ENCODE measurements around the gene LCN10. TPM values are rescaled to one million over a fixed set of nuclear protein-coding genes. Genes with fewer than 3 reads are reported as not detected.

Gene LCN10
- total RNA-seq, 1 experiment from 2014 or later: not detected

DNA sequence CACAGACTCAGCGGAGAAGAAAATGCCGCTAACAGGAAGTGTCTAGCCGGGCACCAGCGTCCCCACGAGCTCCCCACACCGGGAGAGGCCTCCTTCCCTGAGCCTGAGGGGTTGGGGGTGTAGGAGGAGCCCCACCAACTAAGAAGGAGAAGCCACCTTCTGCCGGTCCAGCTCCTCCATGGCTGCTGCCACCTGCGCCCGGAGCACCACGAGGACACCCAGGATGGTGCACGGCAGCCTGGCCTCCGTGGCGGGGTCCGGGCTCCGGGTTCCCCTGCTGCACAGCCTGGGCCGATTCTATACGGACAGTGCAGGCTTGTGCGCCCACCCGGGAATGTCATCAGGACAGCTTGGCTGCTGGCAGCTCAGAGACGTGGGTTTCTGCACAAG, 15.0 kb upstream of the LCN10 start:
- ChIA-PET CTCF (interaction anchor here (0.7 kb wide), 1 partner anchor 92 kb away, joined by 8 read pairs; no protein-coding TSS in a partner anchor), POLR2A (ENCODE audit: unreplicated experiment) (no interaction called here)
- H3K4me2 ChIP-seq (ENCODE audit: low read length): no peak overlapping the region
- H3K36me3 ChIP-seq (ENCODE audit: low read depth, low read length): no peaks in the 10 kb centered on the region
- H3K4me1 ChIP-seq (ENCODE audit: insufficient read depth, low read length): no peaks in the 10 kb centered on the region
- no peak overlapping the region for H2AFZ ChIP-seq (ENCODE audit: low read length)
- no peak for DNase-seq
- intact Hi-C loops (cut with micrococcal nuclease): no loop called here
- H3K27ac ChIP-seq (ENCODE audit: low read length): no peak overlapping the region
- no peaks in the 10 kb centered on the region for H3K79me2 ChIP-seq (ENCODE audit: low read length)
- no peaks in the 10 kb centered on the region for H3K9me3 ChIP-seq (ENCODE audit: low read length)
- no peak for ATAC-seq
- H3F3A ChIP-seq (ENCODE audit: low read length, unreplicated experiment): no peaks in the 10 kb centered on the region
- no peak overlapping the region for H3K4me3 ChIP-seq (ENCODE audit: low read length)
- H4K20me1 ChIP-seq (ENCODE audit: low read length): no peaks in the 10 kb centered on the region
- TF ChIP-seq EZH2 (IDR thresholded peaks at IDR 0.05; ENCODE audit: low read length, unreplicated experiment) (no peak), EZH2phosphoT487 (IDR thresholded peaks at IDR 0.05; ENCODE audit: borderline replicate concordance, low read length) (no peak)
- TF ChIP-seq, protein P1, sequence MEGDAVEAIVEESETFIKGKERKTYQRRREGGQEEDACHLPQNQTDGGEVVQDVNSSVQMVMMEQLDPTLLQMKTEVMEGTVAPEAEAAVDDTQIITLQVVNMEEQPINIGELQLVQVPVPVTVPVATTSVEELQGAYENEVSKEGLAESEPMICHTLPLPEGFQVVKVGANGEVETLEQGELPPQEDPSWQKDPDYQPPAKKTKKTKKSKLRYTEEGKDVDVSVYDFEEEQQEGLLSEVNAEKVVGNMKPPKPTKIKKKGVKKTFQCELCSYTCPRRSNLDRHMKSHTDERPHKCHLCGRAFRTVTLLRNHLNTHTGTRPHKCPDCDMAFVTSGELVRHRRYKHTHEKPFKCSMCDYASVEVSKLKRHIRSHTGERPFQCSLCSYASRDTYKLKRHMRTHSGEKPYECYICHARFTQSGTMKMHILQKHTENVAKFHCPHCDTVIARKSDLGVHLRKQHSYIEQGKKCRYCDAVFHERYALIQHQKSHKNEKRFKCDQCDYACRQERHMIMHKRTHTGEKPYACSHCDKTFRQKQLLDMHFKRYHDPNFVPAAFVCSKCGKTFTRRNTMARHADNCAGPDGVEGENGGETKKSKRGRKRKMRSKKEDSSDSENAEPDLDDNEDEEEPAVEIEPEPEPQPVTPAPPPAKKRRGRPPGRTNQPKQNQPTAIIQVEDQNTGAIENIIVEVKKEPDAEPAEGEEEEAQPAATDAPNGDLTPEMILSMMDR (conservative IDR thresholded peaks at IDR 0.05; ENCODE audit: low read depth, low read length): no peak
- BruUV-seq (replicated peaks): no TSS peak
- no peak overlapping the region for H3K9ac ChIP-seq (ENCODE audit: low read length)
- H3K27me3 ChIP-seq (ENCODE audit: low read length): no peaks in the 10 kb centered on the region
- H3K9me2 ChIP-seq (replicated peaks; ENCODE audit: low read length): no peaks in the 10 kb centered on the region

DNA sequence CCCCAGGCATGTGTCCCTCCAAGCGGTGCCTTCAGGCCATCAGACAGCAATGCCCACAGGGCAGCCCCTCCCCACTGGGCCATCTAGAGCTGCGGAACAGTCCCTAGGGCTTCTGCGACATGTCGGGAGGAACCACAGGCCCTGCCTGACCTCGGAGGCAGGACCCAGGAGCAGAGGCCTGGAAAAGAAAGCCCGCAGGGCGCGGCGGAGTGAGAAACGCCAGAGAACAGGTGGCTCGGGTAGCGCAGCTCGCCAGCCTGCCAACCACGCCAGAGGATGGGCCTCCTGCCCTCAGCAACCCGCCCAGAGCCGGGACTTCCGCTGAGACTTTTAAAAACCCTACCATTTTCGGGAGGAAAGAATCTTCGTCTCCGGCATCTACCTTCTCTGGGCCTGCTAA, 14.6 kb upstream of the LCN10 start:
- ATAC-seq: no peak
- CTCF ChIA-PET: no interaction called here

DNA sequence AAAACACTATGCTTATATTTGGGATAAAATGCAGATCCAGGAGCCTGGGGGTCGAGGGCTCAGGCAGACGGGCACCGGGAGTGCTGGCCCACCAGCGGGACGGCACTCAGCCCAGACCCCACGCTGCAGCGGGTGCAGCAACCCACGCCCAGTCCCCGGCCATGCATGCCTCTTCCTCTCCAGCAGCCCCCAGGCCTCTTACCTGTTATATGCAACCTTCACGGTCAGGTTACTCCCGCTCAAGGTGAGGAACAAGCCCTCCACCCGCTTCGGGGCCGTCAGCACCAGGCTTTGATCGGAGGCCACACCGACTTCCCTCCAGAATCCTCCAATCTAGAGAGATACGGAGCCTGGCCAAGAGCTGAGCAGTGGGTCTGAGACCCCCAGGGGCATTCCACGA, 14.1 kb upstream of the LCN10 start:
- Histone ChIP-seq H3K79me2 (ENCODE audit: low read length) (no peaks in the 10 kb centered on the region), H3K9me3 (ENCODE audit: low read length) (no peaks in the 10 kb centered on the region), H3F3A (ENCODE audit: low read length, unreplicated experiment) (no peaks in the 10 kb centered on the region), H3K4me2 (ENCODE audit: low read length) (no peak overlapping the region), H3K27ac (ENCODE audit: low read length) (no peak overlapping the region), H2AFZ (ENCODE audit: low read length) (no peak overlapping the region), H3K9me2 (replicated peaks; ENCODE audit: low read length) (no peaks in the 10 kb centered on the region), H3K27me3 (ENCODE audit: low read length) (no peaks in the 10 kb centered on the region), H4K20me1 (ENCODE audit: low read length) (no peaks in the 10 kb centered on the region), H3K4me3 (ENCODE audit: low read length) (no peak overlapping the region), H3K4me1 (ENCODE audit: insufficient read depth, low read length) (no peaks in the 10 kb centered on the region), H3K9ac (ENCODE audit: low read length) (no peak overlapping the region), H3K36me3 (ENCODE audit: low read depth, low read length) (no peaks in the 10 kb centered on the region)
- DNase-seq (no peak), ATAC-seq (no peak)
- BruUV-seq (replicated peaks): no TSS peak
- CTCF ChIA-PET: no interaction called here
- TF ChIP-seq, protein P1 (conservative IDR thresholded peaks at IDR 0.05; ENCODE audit: low read depth, low read length): no peak
- TF ChIP-seq EZH2 (IDR thresholded peaks at IDR 0.05; ENCODE audit: low read length, unreplicated experiment) (no peak), EZH2phosphoT487 (IDR thresholded peaks at IDR 0.05; ENCODE audit: borderline replicate concordance, low read length) (no peak)
- POLR2A ChIA-PET (ENCODE audit: unreplicated experiment): no interaction called here
- intact Hi-C loops (cut with micrococcal nuclease): no loop called here

More for the DNA sequence above, 14.6 kb upstream of the LCN10 start:
- Histone ChIP-seq H3K4me2 (ENCODE audit: low read length) (no peak overlapping the region), H3K9me2 (replicated peaks; ENCODE audit: low read length) (no peaks in the 10 kb centered on the region), H3K36me3 (ENCODE audit: low read depth, low read length) (no peaks in the 10 kb centered on the region), H4K20me1 (ENCODE audit: low read length) (no peaks in the 10 kb centered on the region), H3K4me1 (ENCODE audit: insufficient read depth, low read length) (no peaks in the 10 kb centered on the region), H3F3A (ENCODE audit: low read length, unreplicated experiment) (no peaks in the 10 kb centered on the region), H3K27me3 (ENCODE audit: low read length) (no peaks in the 10 kb centered on the region), H2AFZ (ENCODE audit: low read length) (no peak overlapping the region), H3K79me2 (ENCODE audit: low read length) (no peaks in the 10 kb centered on the region), H3K9me3 (ENCODE audit: low read length) (no peaks in the 10 kb centered on the region), H3K27ac (ENCODE audit: low read length) (no peak overlapping the region), H3K9ac (ENCODE audit: low read length) (no peak overlapping the region), H3K4me3 (ENCODE audit: low read length) (no peak overlapping the region)
- intact Hi-C loops (cut with micrococcal nuclease): no loop called here
- DNase-seq: no peak
- no TSS peak for BruUV-seq (replicated peaks)
- POLR2A ChIA-PET (ENCODE audit: unreplicated experiment): no interaction called here
- TF ChIP-seq EZH2phosphoT487 (IDR thresholded peaks at IDR 0.05; ENCODE audit: borderline replicate concordance, low read length): no peak
- TF ChIP-seq EZH2 (IDR thresholded peaks at IDR 0.05; ENCODE audit: low read length, unreplicated experiment): no peak
- TF ChIP-seq, protein P1 (conservative IDR thresholded peaks at IDR 0.05; ENCODE audit: low read depth, low read length): no peak

Data from PC-3 (cell line).